Stimulated activated CD4-positive, alpha-beta T cell treated with anti-CD3 and anti-CD28 coated beads, Interleukin-4, amount 100 ng/mL, for 1 hour (primary cell): ENCODE results near the gene HPS5.

Experiments
- DNase-seq: peaks from one replicate; pipeline ENCODE4 v3.0.0-alpha.2; 2020

HPS5 gene

DNA sequence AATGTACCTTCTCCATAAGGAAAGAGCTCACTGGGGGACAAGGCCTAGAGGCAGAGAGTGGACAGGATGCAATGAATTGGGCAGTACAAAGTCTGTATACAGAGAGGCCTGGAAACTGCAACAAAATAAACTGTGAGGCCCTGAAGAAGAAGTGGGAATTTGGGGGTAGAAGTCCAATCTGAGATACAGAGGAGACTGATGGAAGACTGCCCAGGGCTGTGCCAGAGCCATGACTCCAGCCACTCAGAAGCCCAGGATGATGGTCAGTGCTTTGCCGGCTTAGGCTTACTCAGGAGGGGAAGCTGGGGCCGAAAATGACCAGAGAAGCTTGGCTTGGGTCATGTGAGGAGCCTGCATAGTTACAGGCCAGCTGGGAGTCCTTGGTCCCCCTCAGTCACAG, 91.1 kb downstream of the HPS5 start:
- DNase-seq = no peak

GRCh38 chr11:18229501-18229900, 92.4 kb downstream of the HPS5 start:
- no peak for DNase-seq
